Measurements from ENCODE around the gene SDHAF4. TPM values are rescaled to one million over a fixed set of nuclear protein-coding genes. Genes with fewer than 3 reads are reported as not detected.
"Not testable (repeated sequence)": the region's sequence is repeated elsewhere in the genome, so short reads cannot be mapped to it uniquely, and the experiment has no call there.

Gene SDHAF4
- total RNA-seq, 1 donor from 2014 or later: 9.0 TPM

GRCh38 chr6:70547313-70547712, 19.4 kb upstream of the SDHAF4 start:
- Mint-ChIP-seq H3K36me3 (ENCODE audit: unreplicated experiment) (no peaks in the 10 kb centered on the region), H3K4me3 (ENCODE audit: unreplicated experiment) (no peak overlapping the region), H3K9me3 (ENCODE audit: unreplicated experiment) (no peaks in the 10 kb centered on the region), H3K4me1 (ENCODE audit: low read depth, unreplicated experiment) (no peaks in the 10 kb centered on the region), H3K27ac (ENCODE audit: unreplicated experiment) (no peak overlapping the region), H3K27me3 (ENCODE audit: unreplicated experiment) (no peaks in the 10 kb centered on the region)
- DNase-seq: no peak
- no peak for TF ChIP-seq CTCF (IDR thresholded peaks at IDR 0.05; ENCODE audit: partially characterized antibody, unreplicated experiment)

GRCh38 chr6:70547905-70548304, 18.8 kb upstream of the SDHAF4 start:
- no peaks in the 10 kb centered on the region for H3K9me3 Mint-ChIP-seq (ENCODE audit: unreplicated experiment)
- no peak for TF ChIP-seq CTCF (IDR thresholded peaks at IDR 0.05; ENCODE audit: partially characterized antibody, unreplicated experiment)
- no peak for DNase-seq
- no peaks in the 10 kb centered on the region for H3K36me3 Mint-ChIP-seq (ENCODE audit: unreplicated experiment)
- H3K27ac Mint-ChIP-seq (ENCODE audit: unreplicated experiment): no peak overlapping the region
- no peak overlapping the region for H3K4me3 Mint-ChIP-seq (ENCODE audit: unreplicated experiment)
- H3K4me1 Mint-ChIP-seq (ENCODE audit: low read depth, unreplicated experiment): no peaks in the 10 kb centered on the region
- no peaks in the 10 kb centered on the region for H3K27me3 Mint-ChIP-seq (ENCODE audit: unreplicated experiment)

- DNase-seq: no peak
- H3K36me3 Mint-ChIP-seq (ENCODE audit: unreplicated experiment): no peaks in the 10 kb centered on the region
- H3K27ac Mint-ChIP-seq (ENCODE audit: unreplicated experiment): no peak overlapping the region
- no peak overlapping the region for H3K4me3 Mint-ChIP-seq (ENCODE audit: unreplicated experiment)
- no peaks in the 10 kb centered on the region for H3K4me1 Mint-ChIP-seq (ENCODE audit: low read depth, unreplicated experiment)
- no peak for TF ChIP-seq CTCF (IDR thresholded peaks at IDR 0.05; ENCODE audit: partially characterized antibody, unreplicated experiment)
- H3K9me3 Mint-ChIP-seq (ENCODE audit: unreplicated experiment): no peaks in the 10 kb centered on the region
- H3K27me3 Mint-ChIP-seq (ENCODE audit: unreplicated experiment): no peaks in the 10 kb centered on the region
These were observed 17.4 kb upstream of the SDHAF4 start for GRCh38 chr6:70549327-70549726.

GRCh38 chr6:70551566-70551965, 15.2 kb upstream of the SDHAF4 start:
- H3K9me3 Mint-ChIP-seq (ENCODE audit: unreplicated experiment): no peaks in the 10 kb centered on the region
- H3K27ac Mint-ChIP-seq (ENCODE audit: unreplicated experiment): no peak overlapping the region
- no peak for TF ChIP-seq CTCF (IDR thresholded peaks at IDR 0.05; ENCODE audit: partially characterized antibody, unreplicated experiment)
- H3K36me3 Mint-ChIP-seq (ENCODE audit: unreplicated experiment): no peaks in the 10 kb centered on the region
- no peaks in the 10 kb centered on the region for H3K4me1 Mint-ChIP-seq (ENCODE audit: low read depth, unreplicated experiment)
- H3K27me3 Mint-ChIP-seq (ENCODE audit: unreplicated experiment): no peaks in the 10 kb centered on the region
- DNase-seq: no peak
- no peak overlapping the region for H3K4me3 Mint-ChIP-seq (ENCODE audit: unreplicated experiment)

- not testable (repeated sequence) for H3K27me3 Mint-ChIP-seq (ENCODE audit: unreplicated experiment); H3K27ac Mint-ChIP-seq (ENCODE audit: unreplicated experiment); H3K4me3 Mint-ChIP-seq (ENCODE audit: unreplicated experiment); H3K4me1 Mint-ChIP-seq (ENCODE audit: low read depth, unreplicated experiment); H3K9me3 Mint-ChIP-seq (ENCODE audit: unreplicated experiment); H3K36me3 Mint-ChIP-seq (ENCODE audit: unreplicated experiment); DNase-seq
These were observed 14.3 kb upstream of the SDHAF4 start for GRCh38 chr6:70552286-70552940.

Data from glutamatergic neuron (in vitro differentiated cells).